GM18519 (cell line): ENCODE results near the gene JAK3.
"Not testable (repeated sequence)": the region's sequence is repeated elsewhere in the genome, so short reads cannot be mapped to it uniquely, and the experiment has no call there.

Experiments
- ATAC-seq: cut with Tn5 transposase; IDR thresholded peaks from one replicate; pipeline ENCODE4 v1.9.1; 2021; ENCODE audit warnings: mild to moderate bottlenecking, moderate library complexity; ENCODE audit not compliant: unreplicated experiment, low FRiP score

JAK3 gene

GRCh38 chr19:17847538-17848366 is at the start of gene JAK3:
JAK3 (minus strand) TSS chr19:17847982; CDS start chr19:17844417, 3,565 bp downstream.
- ATAC-seq = no peak

- ATAC-seq = no peak
These were observed 46.0 kb upstream of the JAK3 start for GRCh38 chr19:17893766-17894165.

- no peak for ATAC-seq
These were observed 41.9 kb upstream of the JAK3 start for GRCh38 chr19:17889609-17890214.

- no peak for ATAC-seq
These were observed 40.5 kb upstream of the JAK3 start for GRCh38 chr19:17888260-17888659.

GRCh38 chr19:17887221-17887620 is 39.4 kb upstream of the JAK3 start:
- not testable (repeated sequence) for ATAC-seq

- ATAC-seq = no peak
These were observed 38.7 kb upstream of the JAK3 start for GRCh38 chr19:17886515-17886914.

- no peak for ATAC-seq
These were observed 36.0 kb upstream of the JAK3 start for GRCh38 chr19:17883627-17884410.

- ATAC-seq = no peak
These were observed 33.9 kb upstream of the JAK3 start for GRCh38 chr19:17881701-17882100.

GRCh38 chr19:17879466-17879865 is 31.7 kb upstream of the JAK3 start:
- ATAC-seq = no peak

GRCh38 chr19:17877696-17878095 is 29.9 kb upstream of the JAK3 start:
- no peak for ATAC-seq

- ATAC-seq = no peak
These were observed 27.0 kb upstream of the JAK3 start for GRCh38 chr19:17874758-17875135.

GRCh38 chr19:17873786-17874757 is 26.3 kb upstream of the JAK3 start:
- ATAC-seq = no peak

- no peak for ATAC-seq
These were observed 24.6 kb upstream of the JAK3 start for GRCh38 chr19:17872251-17873001.

GRCh38 chr19:17871878-17872250 is 24.1 kb upstream of the JAK3 start, which contains the start of gene SLC5A5:
SLC5A5 (plus strand) TSS chr19:17871945; CDS start chr19:17872320, 375 bp downstream.
- ATAC-seq = no peak

- no peak for ATAC-seq
These were observed 23.5 kb upstream of the JAK3 start for GRCh38 chr19:17871032-17871877.

- ATAC-seq = no peak
These were observed 21.4 kb upstream of the JAK3 start for GRCh38 chr19:17869114-17869608.

- no peak for ATAC-seq
These were observed 20.9 kb upstream of the JAK3 start for GRCh38 chr19:17868669-17869068.

GRCh38 chr19:17866964-17867486 is 19.2 kb upstream of the JAK3 start:
- no peak for ATAC-seq
